ENCODE data around the gene MB. TPM values are rescaled to one million over a fixed set of nuclear protein-coding genes. Genes with fewer than 3 reads are reported as not detected.

MB gene
- polyA plus RNA-seq, 1 donor from 2014 or later: 0.51 TPM

DNA sequence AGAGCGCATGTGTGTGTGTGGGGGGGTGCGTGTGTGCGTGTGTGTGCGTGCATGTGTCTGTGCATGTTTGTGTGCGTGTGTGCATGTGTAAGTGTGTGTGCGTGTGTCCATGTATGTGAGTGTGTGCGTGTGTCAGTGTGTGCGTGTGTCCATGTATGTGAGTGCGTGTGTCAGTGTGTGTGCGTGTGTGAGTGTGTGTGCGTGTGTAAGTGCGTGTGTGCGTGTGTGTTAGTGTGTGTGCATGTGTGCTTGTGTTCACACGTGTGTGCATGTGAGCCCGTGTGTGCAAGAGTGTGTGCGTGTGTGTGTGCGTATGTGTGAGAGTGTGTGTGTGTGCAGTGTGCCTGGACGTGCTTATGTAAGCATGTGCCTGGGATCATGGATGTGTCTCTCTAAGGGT is 16.4 kb upstream of the MB start:
- Histone ChIP-seq H3K27ac (ENCODE audit: low read length) (peak overlapping the region; percentile 30), H4K20me1 (ENCODE audit: insufficient read depth) (no peaks in the 10 kb centered on the region), H3K9me3 (ENCODE audit: low read length) (no peaks in the 10 kb centered on the region), H3K4me2 (ENCODE audit: low read length) (no peak overlapping the region), H3K79me2 (replicated peaks; ENCODE audit: insufficient read depth, low read length) (no peaks in the 10 kb centered on the region), H3F3A (ENCODE audit: insufficient read depth, low read length, poor library complexity, severe bottlenecking) (no peaks in the 10 kb centered on the region), H3K27me3 (ENCODE audit: insufficient read depth, low read depth, low read length) (no peaks in the 10 kb centered on the region), H2AFZ (ENCODE audit: low read depth, low read length) (no peak overlapping the region), H3K36me3 (ENCODE audit: insufficient read depth, low read length) (no peaks in the 10 kb centered on the region), H3K9me2 (ENCODE audit: insufficient read depth, low read length) (no peaks in the 10 kb centered on the region), H3K4me3 (ENCODE audit: low read length) (no peak overlapping the region), H3K9ac (ENCODE audit: low read length) (peak overlapping the region; percentile 15)
- TF ChIP-seq CTCF (IDR thresholded peaks at IDR 0.05; ENCODE audit: poor library complexity, severe bottlenecking) (no peak), POLR2AphosphoS5 (IDR thresholded peaks at IDR 0.05) (no peak), EZH2 (IDR thresholded peaks at IDR 0.05; ENCODE audit: borderline replicate concordance, insufficient read depth, low read length, poor library complexity, severe bottlenecking) (no peak), TAF1 (IDR thresholded peaks at IDR 0.05; ENCODE audit: low read depth) (no peak), RAD21 (conservative IDR thresholded peaks at IDR 0.05) (no peak)

DNA sequence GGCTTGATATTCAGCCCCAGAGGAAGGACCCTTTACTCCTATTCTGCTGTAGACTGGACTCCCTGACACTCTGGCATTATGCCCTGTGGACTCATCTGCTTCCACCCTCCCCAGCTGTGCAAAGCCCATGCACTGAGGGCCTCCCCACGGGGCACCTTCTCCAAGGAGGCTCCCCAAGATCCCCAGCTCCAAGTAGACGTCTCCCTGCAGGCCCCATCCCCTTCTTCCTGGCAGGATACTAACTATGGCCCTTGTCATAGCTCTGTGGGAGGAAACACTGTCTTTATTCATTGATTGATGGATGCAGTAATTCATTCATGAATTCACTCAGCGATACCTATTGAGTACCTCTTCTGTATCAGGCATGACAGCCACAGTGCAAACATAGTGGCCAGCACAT is 15.8 kb upstream of the MB start:
- Histone ChIP-seq H3K27me3 (ENCODE audit: insufficient read depth, low read depth, low read length) (no peaks in the 10 kb centered on the region), H3K36me3 (ENCODE audit: insufficient read depth, low read length) (no peaks in the 10 kb centered on the region), H3K27ac (ENCODE audit: low read length) (peak overlapping the region; percentile 42), H3F3A (ENCODE audit: insufficient read depth, low read length, poor library complexity, severe bottlenecking) (no peaks in the 10 kb centered on the region), H2AFZ (ENCODE audit: low read depth, low read length) (no peak overlapping the region), H3K4me3 (ENCODE audit: low read length) (no peak overlapping the region), H3K4me2 (ENCODE audit: low read length) (no peak overlapping the region), H3K9ac (ENCODE audit: low read length) (peak overlapping the region; percentile 9), H3K9me2 (ENCODE audit: insufficient read depth, low read length) (no peaks in the 10 kb centered on the region), H3K9me3 (ENCODE audit: low read length) (no peaks in the 10 kb centered on the region), H3K79me2 (replicated peaks; ENCODE audit: insufficient read depth, low read length) (no peaks in the 10 kb centered on the region), H4K20me1 (ENCODE audit: insufficient read depth) (no peaks in the 10 kb centered on the region)
- no peak for TF ChIP-seq EZH2 (IDR thresholded peaks at IDR 0.05; ENCODE audit: borderline replicate concordance, insufficient read depth, low read length, poor library complexity, severe bottlenecking)
- no peak for TF ChIP-seq EP300 (conservative IDR thresholded peaks at IDR 0.05; ENCODE audit: poor library complexity, severe bottlenecking)
- TF ChIP-seq REST (IDR thresholded peaks at IDR 0.05; ENCODE audit: borderline replicate concordance): no peak
- TF ChIP-seq POLR2AphosphoS5 (IDR thresholded peaks at IDR 0.05): no peak
- no peak for TF ChIP-seq SMC3 (conservative IDR thresholded peaks at IDR 0.05; ENCODE audit: poor library complexity)
- no peak for TF ChIP-seq CTCF (IDR thresholded peaks at IDR 0.05; ENCODE audit: poor library complexity, severe bottlenecking)
- TF ChIP-seq TAF1 (IDR thresholded peaks at IDR 0.05; ENCODE audit: low read depth): no peak
- no peak for TF ChIP-seq RAD21 (conservative IDR thresholded peaks at IDR 0.05)
- TF ChIP-seq MXI1 (conservative IDR thresholded peaks at IDR 0.05; ENCODE audit: poor library complexity, severe bottlenecking): no peak

All from neural cell (in vitro differentiated cells).